Measurements from ENCODE around the gene COL13A1. TPM values are rescaled to one million over a fixed set of nuclear protein-coding genes. Genes with fewer than 3 reads are reported as not detected.

Gene COL13A1
- total and polyA plus RNA-seq, 8 donors = 2.1 to 68.5 (median 52.4) TPM

DNA sequence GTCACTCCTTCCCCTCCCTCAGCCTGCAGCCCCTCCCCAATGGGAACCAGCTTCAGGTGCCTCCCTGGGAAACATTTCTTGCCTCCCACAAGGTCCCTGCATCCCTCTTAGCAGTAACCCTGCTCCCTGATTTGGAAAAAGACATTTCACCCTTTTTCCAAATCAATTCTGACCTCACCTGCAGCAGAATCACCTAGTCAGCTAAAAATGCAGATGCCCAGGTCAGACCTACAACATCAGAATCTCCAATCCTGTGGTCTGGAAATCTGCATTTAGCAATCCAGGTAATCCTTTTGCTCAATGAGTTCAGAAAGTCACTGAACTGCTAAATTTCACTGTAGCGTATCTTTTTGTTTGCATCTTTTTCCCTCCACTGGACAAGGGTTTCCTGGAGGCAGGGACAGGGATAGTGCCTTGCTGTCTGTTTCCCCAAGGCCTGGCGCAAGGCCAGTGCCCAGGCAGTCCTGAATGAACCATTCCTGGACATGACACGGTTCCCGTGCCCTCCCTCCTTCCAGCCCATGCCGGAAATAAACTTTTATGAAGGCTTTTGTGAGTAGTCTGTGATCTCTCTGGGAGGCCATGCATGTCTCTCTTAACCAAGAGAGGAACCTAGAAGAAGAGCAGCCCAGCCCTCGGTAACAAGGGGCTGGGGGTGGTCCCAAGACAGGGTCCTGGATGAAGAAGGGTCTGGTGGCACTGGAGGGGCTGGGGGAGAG lies 44.0 kb downstream of the COL13A1 start:
- Histone ChIP-seq H3K4me1 (peaks cover 0 to 5% of the 10 kb centered on the region in 2 donors), H3K36me3 (no peaks in the 10 kb centered on the region), H3K4me3 (no peak overlapping the region), H3K27me3 (peaks cover 0 to 25% of the 10 kb centered on the region in 2 donors), H3K27ac (no peak overlapping the region), H3K9me3 (no peaks in the 10 kb centered on the region)
- intact Hi-C loops (cut with DNase I) = no loop called here
- DNase-seq = peak in 1 of 4 donors; percentile 39
- peak; percentile 56 for ATAC-seq
- TF ChIP-seq, protein P1, sequence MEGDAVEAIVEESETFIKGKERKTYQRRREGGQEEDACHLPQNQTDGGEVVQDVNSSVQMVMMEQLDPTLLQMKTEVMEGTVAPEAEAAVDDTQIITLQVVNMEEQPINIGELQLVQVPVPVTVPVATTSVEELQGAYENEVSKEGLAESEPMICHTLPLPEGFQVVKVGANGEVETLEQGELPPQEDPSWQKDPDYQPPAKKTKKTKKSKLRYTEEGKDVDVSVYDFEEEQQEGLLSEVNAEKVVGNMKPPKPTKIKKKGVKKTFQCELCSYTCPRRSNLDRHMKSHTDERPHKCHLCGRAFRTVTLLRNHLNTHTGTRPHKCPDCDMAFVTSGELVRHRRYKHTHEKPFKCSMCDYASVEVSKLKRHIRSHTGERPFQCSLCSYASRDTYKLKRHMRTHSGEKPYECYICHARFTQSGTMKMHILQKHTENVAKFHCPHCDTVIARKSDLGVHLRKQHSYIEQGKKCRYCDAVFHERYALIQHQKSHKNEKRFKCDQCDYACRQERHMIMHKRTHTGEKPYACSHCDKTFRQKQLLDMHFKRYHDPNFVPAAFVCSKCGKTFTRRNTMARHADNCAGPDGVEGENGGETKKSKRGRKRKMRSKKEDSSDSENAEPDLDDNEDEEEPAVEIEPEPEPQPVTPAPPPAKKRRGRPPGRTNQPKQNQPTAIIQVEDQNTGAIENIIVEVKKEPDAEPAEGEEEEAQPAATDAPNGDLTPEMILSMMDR (IDR thresholded peaks at IDR 0.05) = no peak

DNA sequence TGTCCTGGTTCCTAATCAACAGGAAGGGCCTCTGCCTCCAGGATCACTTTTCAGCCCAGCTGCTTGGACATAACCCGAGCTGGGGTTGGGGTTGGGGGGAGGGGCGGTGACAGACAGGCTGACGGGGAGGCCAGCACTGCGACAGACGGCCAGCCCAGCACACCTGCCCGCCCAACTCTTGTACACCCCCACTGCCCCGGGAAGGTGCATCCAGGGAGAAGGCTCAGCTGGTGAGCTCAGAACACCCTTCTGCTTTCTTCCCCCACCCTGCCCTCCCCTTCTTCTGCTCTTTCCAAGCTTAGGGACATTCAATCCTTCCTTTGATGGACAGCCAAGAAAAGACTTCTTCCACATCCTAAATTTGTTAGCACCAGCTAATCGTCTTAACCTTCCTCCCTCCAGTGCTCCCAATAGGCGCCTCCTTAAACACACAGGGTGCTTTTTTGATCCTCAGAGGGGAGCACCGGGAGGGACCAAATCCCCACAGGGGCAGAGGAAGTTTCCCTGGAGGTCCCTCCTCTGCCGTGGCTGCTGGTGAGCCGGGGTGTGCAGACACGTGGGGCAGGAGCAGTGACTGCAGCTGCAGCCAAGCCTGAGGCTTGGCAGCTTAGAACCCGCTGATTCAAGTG lies 44.7 kb downstream of the COL13A1 start:
- no peaks in the 10 kb centered on the region for H3K36me3 ChIP-seq
- ATAC-seq (no peak), DNase-seq (peak in 1 of 4 donors; percentile 31)
- no peak overlapping the region for H3K27ac ChIP-seq
- intact Hi-C loops (cut with DNase I) = no loop called here
- no peak overlapping the region for H3K4me3 ChIP-seq
- H3K27me3 ChIP-seq = peaks cover 0 to 25% of the 10 kb centered on the region in 2 donors
- TF ChIP-seq, protein P1 (IDR thresholded peaks at IDR 0.05) = no peak
- H3K9me3 ChIP-seq = no peaks in the 10 kb centered on the region
- H3K4me1 ChIP-seq = peaks cover 0 to 5% of the 10 kb centered on the region in 2 donors

DNA sequence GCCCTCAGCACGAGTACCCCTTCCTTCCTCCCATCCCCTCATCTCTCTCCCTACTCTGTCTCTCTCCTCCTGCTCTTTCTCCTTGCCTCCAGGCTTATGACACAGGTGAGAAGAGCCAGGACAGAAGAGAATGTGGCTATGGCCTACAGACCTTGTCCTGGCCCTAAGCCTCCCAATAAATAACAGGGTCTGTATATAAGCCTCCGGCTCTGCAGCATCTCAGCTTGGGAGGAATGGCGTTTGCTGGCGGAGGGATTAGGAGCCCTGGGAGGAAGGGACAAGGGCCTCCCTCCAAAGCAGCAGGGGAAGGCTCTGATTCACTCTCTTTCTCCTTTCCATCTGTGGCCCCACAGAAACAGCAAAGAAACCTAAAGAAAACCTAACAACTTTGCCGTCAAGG lies 45.8 kb downstream of the COL13A1 start:
- Histone ChIP-seq H3K27me3 (peaks cover 0 to 25% of the 10 kb centered on the region in 2 donors), H3K4me3 (no peak overlapping the region), H3K4me1 (peaks cover 0 to 5% of the 10 kb centered on the region in 2 donors), H3K36me3 (no peaks in the 10 kb centered on the region), H3K27ac (no peak overlapping the region), H3K9me3 (no peaks in the 10 kb centered on the region)
- TF ChIP-seq, protein P1 (IDR thresholded peaks at IDR 0.05) = no peak
- DNase-seq (no peak), ATAC-seq (no peak)
- intact Hi-C loops (cut with DNase I) = no loop called here

- TF ChIP-seq, protein P1 (IDR thresholded peaks at IDR 0.05) = no peak
- DNase-seq (no peak), ATAC-seq (no peak)
- Histone ChIP-seq H3K9me3 (no peaks in the 10 kb centered on the region), H3K36me3 (no peaks in the 10 kb centered on the region), H3K27me3 (peaks cover 0 to 25% of the 10 kb centered on the region in 2 donors), H3K4me3 (no peak overlapping the region), H3K4me1 (peaks cover 0 to 5% of the 10 kb centered on the region in 2 donors), H3K27ac (no peak overlapping the region)
- intact Hi-C loops (cut with DNase I) = no loop called here
Measured at GRCh38 chr10:69847883-69848282, 46.2 kb downstream of the COL13A1 start.

GRCh38 chr10:69848454-69848853 lies 46.7 kb downstream of the COL13A1 start:
- Histone ChIP-seq H3K4me1 (peaks cover 0 to 5% of the 10 kb centered on the region in 2 donors), H3K27ac (no peak overlapping the region), H3K27me3 (peaks cover 0 to 25% of the 10 kb centered on the region in 2 donors), H3K36me3 (no peaks in the 10 kb centered on the region), H3K9me3 (no peaks in the 10 kb centered on the region), H3K4me3 (no peak overlapping the region)
- TF ChIP-seq, protein P1 (IDR thresholded peaks at IDR 0.05) = no peak
- DNase-seq (no peak), ATAC-seq (no peak)
- intact Hi-C loops (cut with DNase I) = no loop called here

Data from left lung (tissue), 10 donors.